PFSK-1 (cell line): Measurements from ENCODE around the gene PRDM15.

Source experiments
- FOXP2 ChIP-seq: optimal IDR thresholded peaks from 2 replicates; pipeline ENCODE3; 2011; ENCODE audit warnings: borderline replicate concordance, control low read depth, inconsistent platforms; ENCODE audit not compliant: insufficient read depth; ENCODE audit errors: extremely low read length, extremely low read depth
- POLR2AphosphoS5 ChIP-seq: IDR thresholded peaks from 2 replicates; pipeline ENCODE4 v1.6.1; 2012; ENCODE audit warnings: low read depth, mild to moderate bottlenecking, control low read depth, low read length, moderate library complexity
- REST ChIP-seq, 2 experiments: IDR thresholded peaks; 2 replicates each; pipeline versions ENCODE4 v1.6.1 to v1.8.0; 2011 to 2012; ENCODE audit warnings: low read depth in 2 of 2, low read length in 2 of 2, control low read depth in 1 of 2, inconsistent platforms in 1 of 2, mild to moderate bottlenecking in 1 of 2, moderate library complexity in 1 of 2; ENCODE audit not compliant: insufficient read depth in 1 of 2
- SIN3A ChIP-seq: IDR thresholded peaks from 2 replicates; pipeline ENCODE4 v1.6.1; 2012; ENCODE audit warnings: mild to moderate bottlenecking, low read length, moderate library complexity, borderline replicate concordance; ENCODE audit not compliant: insufficient read depth
- TAF1 ChIP-seq: IDR thresholded peaks from 2 replicates; pipeline ENCODE4 v1.6.1; 2012; ENCODE audit warnings: low read length, control low read depth, borderline replicate concordance; ENCODE audit not compliant: insufficient read depth

PRDM15 gene

DNA sequence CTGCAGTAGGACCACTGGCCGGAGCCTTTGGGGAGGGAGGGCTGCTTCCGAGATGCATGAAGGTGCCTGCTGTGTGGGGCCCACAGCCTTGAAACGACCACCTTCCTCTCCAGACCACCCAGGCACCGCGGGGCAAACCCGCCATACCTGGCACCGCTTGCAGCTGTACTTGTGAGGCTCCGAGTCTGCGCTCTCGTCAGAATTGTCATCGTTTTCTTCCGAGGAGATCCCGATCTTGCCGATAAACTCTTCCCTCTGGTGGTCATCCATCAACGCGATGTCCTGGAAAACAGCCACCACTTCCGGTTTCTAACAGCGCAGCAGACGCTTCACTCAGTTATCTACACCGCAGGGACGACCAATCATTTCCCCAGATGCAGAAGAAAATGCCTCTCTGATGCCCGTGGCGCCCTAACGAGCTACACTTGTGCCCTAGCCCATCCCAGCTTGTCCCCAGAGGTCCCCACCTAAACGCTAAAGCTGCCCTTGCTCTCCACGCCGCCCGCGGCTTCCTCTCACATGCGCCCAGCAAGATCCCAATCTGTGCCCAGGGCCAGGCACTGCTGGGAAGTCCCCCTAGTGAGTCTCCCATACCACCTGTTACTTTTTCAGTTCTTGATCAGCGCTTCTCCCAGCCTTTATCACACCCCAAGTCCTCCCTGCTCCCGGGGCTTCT is 57.2 kb downstream of the PRDM15 start:
- TF ChIP-seq POLR2AphosphoS5: no peak
- no peak for TF ChIP-seq REST (IDR thresholded peaks at IDR 0.05; ENCODE audit: insufficient read depth in 1 of 2, low read depth in 2 of 2, low read length in 2 of 2)
- TF ChIP-seq SIN3A: no peak

DNA sequence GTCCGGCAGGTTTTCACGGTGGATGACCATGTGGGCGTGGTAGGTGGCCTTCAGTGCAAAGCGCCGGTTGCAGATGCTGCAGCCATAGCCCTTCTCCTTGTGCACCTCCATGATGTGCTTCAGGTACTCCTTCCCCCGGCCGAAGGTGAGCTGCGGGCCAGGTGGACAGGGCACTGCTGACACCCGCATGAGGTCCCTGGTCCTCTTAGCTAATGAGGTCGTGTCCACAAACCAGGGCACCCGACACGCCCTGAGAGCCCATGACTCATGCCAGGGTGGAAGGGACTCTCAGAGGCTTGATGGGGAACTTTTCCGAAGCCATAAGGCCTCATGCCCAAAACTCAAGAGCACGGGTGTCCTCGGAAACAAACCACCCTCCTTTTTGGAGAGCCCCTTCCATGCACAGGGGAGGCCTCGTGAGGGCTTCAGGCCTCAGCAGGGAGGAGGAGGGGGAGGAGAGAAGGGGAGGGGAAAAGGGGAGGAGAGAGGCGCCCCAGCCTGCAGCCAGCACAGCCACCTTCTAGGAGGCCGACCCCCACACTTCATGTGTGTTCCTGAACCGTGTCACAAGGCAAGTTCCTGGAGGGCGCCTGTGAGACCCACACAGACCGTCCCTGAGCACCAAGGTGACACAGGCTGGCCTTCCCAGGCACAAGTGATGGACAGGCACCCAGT is 57.9 kb downstream of the PRDM15 start:
- TF ChIP-seq TAF1 (no peak), FOXP2 (no peak), SIN3A (no peak), REST (IDR thresholded peaks at IDR 0.05; ENCODE audit: insufficient read depth in 1 of 2, low read depth in 2 of 2, low read length in 2 of 2) (no peak)

DNA sequence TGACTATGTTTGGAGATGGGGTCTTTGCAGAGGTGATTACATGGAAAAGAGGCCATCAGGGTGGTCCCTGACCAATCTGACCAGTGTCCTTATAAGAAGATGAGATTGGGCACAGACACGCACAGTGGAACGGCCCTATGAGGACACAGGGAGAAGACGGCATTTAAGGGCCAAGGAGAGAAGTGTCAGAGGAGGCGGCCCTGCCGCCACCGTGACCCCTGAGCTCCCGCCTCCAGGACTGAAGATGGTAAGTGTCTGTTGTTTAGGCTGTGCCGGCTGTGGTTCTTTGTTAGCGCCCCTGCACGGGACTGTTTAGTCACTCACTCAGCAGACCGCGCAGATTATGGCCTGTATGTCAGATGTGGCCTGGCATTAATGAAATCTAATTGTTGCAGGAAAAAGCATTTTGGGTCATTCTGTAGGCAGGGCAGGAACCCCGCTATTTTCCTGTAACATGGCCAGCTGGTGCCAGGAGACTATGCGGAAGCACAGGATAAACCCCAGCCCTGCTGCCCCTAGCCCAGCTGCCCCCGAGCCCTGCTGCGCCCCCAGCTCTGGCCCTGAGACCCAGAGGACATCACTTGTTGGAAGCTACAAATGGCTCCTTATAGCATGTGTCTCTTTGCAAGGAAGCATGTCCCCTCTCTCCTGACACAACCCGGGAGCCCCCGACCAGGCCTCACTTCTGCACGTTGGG is 58.6 kb downstream of the PRDM15 start:
- TF ChIP-seq SIN3A (no peak), FOXP2 (no peak), REST (IDR thresholded peaks at IDR 0.05; ENCODE audit: insufficient read depth in 1 of 2, low read depth in 2 of 2, low read length in 2 of 2) (no peak), POLR2AphosphoS5 (no peak), TAF1 (no peak)

DNA sequence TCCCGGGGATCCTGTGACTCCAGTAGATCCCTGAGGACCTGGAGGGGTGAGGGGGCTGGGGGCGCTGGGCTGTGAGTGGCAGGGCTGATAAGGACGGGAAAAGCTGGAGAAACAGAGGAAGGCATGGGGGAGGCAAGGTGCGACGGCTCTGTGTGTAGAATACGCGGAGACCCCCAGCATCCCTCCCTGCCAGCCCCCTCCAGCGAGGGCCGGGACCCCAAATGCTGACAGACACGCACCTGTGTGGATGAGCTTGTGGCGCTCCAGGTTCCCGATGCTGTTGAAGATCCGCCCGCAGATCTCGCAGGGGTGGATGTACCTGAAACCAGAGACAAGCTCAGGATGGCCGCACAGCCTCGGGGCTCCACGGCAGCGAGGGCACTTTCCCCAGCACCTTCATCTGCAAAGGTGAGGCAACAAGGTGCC is 59.3 kb downstream of the PRDM15 start:
- TF ChIP-seq FOXP2 (no peak), REST (IDR thresholded peaks at IDR 0.05; ENCODE audit: insufficient read depth in 1 of 2, low read depth in 2 of 2, low read length in 2 of 2) (no peak), POLR2AphosphoS5 (no peak), SIN3A (no peak), TAF1 (no peak)
